HL-60 (cell line): Measurements from ENCODE around the gene TRMT10B.
"Not testable (repeated sequence)": the region's sequence is repeated elsewhere in the genome, so short reads cannot be mapped to it uniquely, and the experiment has no call there.

Source experiments
- DNase-seq, 2 experiments: peaks; one replicate each; pipeline ENCODE4 v3.0.0-alpha.2; 2010 to 2020; ENCODE audit warnings: low read depth in 1 of 2, low spot score in 1 of 2
- H3K27ac ChIP-seq: fragments of 250-450 bp; sonication (Bioruptor Pico); replicated peaks from 2 replicates; pipeline ENCODE4 v1.5.1; 2020; ENCODE audit warnings: mild to moderate bottlenecking, moderate library complexity
- H3K27me3 ChIP-seq: fragments of 250-450 bp; sonication (Bioruptor Pico); 2 replicates; pipeline ENCODE4 v1.5.1; 2021; ENCODE audit warnings: mild to moderate bottlenecking, moderate library complexity; ENCODE audit not compliant: insufficient read depth, poor library complexity, severe bottlenecking
- H3K4me3 ChIP-seq: replicated peaks from 2 replicates; pipeline ENCODE4 v1.5.1; 2011; ENCODE audit warnings: mild to moderate bottlenecking, control low read depth, low read length; ENCODE audit not compliant: insufficient read depth
- CTCF ChIP-seq: IDR thresholded peaks from one replicate; pipeline ENCODE4 v1.5.1; 2011; ENCODE audit warnings: low read length, control low read depth, inconsistent platforms; ENCODE audit not compliant: insufficient read depth
- GABPA ChIP-seq: IDR thresholded peaks from 2 replicates; pipeline ENCODE4 v1.6.1; 2012; ENCODE audit warnings: low read depth
- POLR2AphosphoS5 ChIP-seq: IDR thresholded peaks from 2 replicates; pipeline ENCODE4 v1.6.1; 2012; ENCODE audit warnings: low read depth
- REST ChIP-seq: IDR thresholded peaks from 2 replicates; pipeline ENCODE4 v1.6.1; 2012; ENCODE audit warnings: low read depth; ENCODE audit not compliant: insufficient replicate concordance
- SPI1 ChIP-seq: IDR thresholded peaks from 2 replicates; pipeline ENCODE4 v1.6.1; 2012; ENCODE audit warnings: low read depth, mild to moderate bottlenecking, borderline replicate concordance

Gene TRMT10B

GRCh38 chr9:37758747-37759146 is 5.1 kb downstream of the TRMT10B start:
- Histone ChIP-seq H3K27ac (no peak overlapping the region), H3K27me3 (no peaks in the 10 kb centered on the region), H3K4me3 (no peak overlapping the region)
- DNase-seq, result no peak
- no peak for TF ChIP-seq GABPA
- TF ChIP-seq POLR2AphosphoS5, result no peak
- no peak for TF ChIP-seq CTCF
- no peak for TF ChIP-seq REST
- no peak for TF ChIP-seq SPI1

GRCh38 chr9:37760416-37761161 is 7.0 kb downstream of the TRMT10B start:
- DNase-seq, result no peak
- H3K27me3 ChIP-seq, result no peaks in the 10 kb centered on the region
- H3K4me3 ChIP-seq, result no peak overlapping the region
- TF ChIP-seq CTCF (no peak), SPI1 (no peak), GABPA (no peak), POLR2AphosphoS5 (no peak), REST (no peak)
- no peak overlapping the region; the same call in 1 of the 2 replicates for H3K27ac ChIP-seq

- Histone ChIP-seq H3K4me3 (no peak overlapping the region), H3K27ac (no peak overlapping the region), H3K27me3 (no peaks in the 10 kb centered on the region)
- no peak for DNase-seq
- TF ChIP-seq GABPA, result no peak
- no peak for TF ChIP-seq SPI1
- TF ChIP-seq POLR2AphosphoS5, result no peak
- no peak for TF ChIP-seq REST
- TF ChIP-seq CTCF, result no peak
These were observed 7.9 kb downstream of the TRMT10B start for GRCh38 chr9:37761511-37761910.

GRCh38 chr9:37765263-37765662 is 11.7 kb downstream of the TRMT10B start:
- not testable (repeated sequence) for H3K27me3 ChIP-seq, DNase-seq, H3K27ac ChIP-seq, H3K4me3 ChIP-seq
